HG02759 (cell line): ENCODE measurements around the gene TNFRSF13B.
"Not testable (repeated sequence)": the region's sequence is repeated elsewhere in the genome, so short reads cannot be mapped to it uniquely, and the experiment has no call there.

ENCODE experiments used
- ATAC-seq: cut with Tn5 transposase; IDR thresholded peaks from one replicate; pipeline ENCODE4 v1.9.1; 2021; ENCODE audit warnings: mild to moderate bottlenecking, moderate library complexity; ENCODE audit not compliant: unreplicated experiment

Gene TNFRSF13B

GRCh38 chr17:17007891-17008290, 36.0 kb upstream of the TNFRSF13B start:
- ATAC-seq, result not testable (repeated sequence)

GRCh38 chr17:17004997-17005614, 33.2 kb upstream of the TNFRSF13B start:
- not testable (repeated sequence) for ATAC-seq

DNA sequence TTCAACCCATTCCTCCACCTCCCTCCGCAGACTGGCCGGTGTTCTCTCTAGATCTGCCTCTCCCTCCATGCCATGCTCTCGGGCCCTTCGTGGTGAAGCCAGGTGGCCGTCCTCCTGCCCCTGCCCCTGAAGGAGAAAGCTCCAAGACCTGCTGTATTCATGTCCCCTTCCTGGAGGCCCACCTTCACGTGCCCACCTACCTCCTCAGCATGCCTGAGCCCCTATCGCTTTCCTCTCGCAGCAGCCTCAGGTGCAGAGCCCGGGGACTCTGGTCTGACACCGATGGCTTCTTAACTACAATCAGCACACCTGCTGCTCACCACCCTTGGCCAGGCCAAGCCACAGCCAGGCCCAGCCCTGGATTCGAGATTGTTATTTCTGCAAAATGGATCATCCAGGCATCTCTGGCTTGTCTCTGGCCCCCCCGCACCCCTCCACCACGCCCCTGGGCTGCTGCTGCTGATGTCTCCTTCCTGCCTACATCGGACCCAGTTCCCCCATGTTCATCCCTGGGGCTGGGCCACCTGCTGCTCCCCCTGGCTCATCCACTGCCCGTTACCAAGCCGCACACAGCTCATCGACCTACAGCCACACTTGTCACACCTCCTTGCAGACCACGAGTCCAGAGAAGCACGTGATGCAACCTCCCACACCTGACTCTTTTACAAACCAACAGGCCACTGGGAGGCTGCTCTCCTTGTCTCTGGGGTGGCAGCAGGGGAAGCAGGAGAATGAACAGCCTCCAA, 32.5 kb upstream of the TNFRSF13B start:
- no peak for ATAC-seq

DNA sequence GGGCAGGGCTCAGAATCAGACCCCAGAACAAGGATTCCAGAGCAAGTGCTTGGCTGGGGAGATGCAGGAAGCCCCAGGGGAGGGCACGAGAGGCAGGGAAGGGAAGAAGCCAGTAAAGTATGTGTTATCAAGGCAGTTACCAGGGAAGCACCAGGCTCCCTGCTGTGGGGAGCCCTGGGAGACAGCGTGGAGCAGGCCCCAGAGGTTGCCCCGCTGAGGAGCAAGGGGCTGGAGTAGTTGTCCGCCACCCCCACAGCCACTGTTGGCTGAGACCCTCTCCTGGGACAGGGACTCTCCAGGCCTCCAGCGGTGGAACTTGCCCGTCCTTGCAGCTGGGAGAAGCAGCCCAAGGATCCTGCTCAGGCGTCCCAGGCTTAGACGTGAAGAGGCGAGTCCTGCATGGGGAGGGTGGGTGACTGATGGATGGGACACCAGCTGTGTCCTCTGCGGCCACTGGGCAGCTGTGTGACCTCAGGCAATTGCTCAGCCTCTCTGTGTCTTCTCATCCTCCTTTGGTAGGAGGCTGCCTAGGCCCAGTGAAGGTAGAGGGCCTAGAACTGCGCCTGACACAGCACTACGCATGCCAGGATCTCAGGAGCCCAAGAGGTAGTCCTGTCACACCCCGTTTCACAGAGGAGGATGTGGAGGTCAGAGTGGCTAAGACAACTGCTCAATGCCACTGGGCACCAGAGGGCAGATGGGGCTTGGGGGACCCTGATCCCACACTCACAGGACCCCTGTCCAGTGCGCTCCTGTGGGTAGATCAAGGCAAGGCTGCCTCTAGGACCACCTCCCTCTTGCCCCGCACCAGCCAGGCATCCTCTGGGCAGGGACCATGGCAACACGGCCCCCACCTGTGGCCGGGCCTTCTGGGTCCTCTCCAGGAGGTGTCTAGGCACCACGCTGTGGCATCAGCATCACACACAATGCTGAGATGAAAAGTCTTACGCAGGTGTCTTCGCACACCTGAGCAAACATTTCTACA, 31.1 kb upstream of the TNFRSF13B start:
- ATAC-seq, result not testable (repeated sequence)

GRCh38 chr17:17001874-17002520, 30.1 kb upstream of the TNFRSF13B start:
- ATAC-seq, result peak; percentile 82

GRCh38 chr17:17001076-17001777, 29.3 kb upstream of the TNFRSF13B start:
- ATAC-seq, result no peak

- ATAC-seq, result no peak
Measured at GRCh38 chr17:16999931-17000625, 28.2 kb upstream of the TNFRSF13B start.

DNA sequence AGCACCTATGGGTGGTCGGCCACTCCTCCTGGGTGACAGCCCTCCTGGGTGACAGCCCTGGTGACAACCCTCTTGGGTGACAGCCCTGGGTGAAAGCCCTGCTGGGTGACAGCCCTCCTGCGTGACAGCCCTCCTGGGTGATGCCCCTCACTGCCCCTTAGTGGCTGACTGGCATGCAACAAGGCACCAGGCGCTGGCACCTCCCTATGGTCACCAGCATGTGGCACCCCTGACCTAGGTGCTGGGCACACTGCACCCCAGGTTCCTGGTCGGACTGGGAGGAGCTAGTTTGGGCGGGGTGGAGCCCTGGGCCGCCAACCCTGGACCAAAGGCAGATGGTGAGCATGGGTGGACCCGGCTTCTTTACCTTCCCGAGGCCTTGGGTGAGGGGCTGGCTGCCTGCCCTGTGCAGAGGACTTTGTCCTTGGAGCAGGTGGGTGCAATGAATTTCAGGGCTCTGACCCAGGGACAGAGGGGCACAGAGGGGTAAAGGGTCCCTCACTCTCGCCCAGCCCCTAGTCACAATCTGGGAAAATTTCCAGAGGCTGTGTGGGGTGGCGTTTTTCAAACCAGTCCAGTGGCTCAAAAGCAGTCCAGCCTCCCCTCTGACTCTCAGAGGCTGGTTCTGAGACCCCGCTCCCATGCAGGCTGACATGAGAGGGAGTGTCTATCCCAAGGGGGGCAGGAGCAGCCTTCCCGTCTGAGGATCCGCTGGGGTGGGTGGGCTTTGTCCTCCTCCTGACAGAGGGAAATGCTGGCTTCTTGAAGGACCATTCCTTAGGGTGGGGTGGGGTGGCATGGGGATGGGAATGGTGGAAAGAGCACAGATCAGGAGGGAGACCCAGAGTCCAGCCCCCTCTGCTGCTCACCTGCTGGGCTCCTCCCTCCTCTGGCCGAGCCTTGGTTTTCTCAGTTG, 25.9 kb upstream of the TNFRSF13B start:
- ATAC-seq, result peak; percentile 67

DNA sequence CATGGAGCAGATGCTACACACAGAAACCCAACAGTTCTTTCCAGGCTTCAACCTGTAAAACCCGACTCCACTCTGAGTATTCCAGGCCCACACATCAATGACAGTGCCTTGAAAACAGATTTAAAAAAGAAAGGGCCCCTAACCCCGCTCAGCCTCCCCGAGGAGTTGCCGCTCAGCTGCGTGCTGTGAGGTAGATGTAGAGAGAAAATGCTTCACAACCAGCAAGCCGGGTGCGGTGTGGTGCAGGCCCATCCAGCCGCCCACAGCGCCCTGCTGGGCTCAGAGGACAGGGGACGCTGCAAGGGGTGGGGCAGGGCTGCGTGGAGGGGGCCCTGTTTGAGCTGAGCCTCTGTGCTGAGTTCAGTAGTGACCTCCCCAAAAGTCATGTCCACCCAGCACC, 24.8 kb upstream of the TNFRSF13B start:
- not testable (repeated sequence) for ATAC-seq

DNA sequence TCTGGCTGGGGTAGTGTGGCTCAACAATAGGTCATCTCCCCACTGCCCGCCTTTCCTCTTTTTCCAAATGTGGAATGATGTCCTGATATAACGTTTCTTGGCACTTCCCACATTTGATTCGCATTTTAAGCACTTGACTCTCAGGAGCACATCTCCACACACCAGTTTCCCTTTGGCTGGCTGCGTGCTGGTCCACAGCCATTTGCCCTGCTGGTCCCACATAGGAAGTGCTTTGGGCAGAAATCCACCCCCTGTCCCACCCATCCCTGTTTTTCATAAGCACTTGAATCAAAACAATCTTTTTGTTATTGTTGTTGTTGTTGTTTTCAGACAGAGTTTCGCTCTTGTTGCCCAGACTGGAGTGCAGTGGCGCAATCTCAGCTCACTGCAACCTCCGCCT, 24.0 kb upstream of the TNFRSF13B start:
- no peak for ATAC-seq

- ATAC-seq, result no peak
Measured at GRCh38 chr17:16994631-16995030, 22.7 kb upstream of the TNFRSF13B start.

DNA sequence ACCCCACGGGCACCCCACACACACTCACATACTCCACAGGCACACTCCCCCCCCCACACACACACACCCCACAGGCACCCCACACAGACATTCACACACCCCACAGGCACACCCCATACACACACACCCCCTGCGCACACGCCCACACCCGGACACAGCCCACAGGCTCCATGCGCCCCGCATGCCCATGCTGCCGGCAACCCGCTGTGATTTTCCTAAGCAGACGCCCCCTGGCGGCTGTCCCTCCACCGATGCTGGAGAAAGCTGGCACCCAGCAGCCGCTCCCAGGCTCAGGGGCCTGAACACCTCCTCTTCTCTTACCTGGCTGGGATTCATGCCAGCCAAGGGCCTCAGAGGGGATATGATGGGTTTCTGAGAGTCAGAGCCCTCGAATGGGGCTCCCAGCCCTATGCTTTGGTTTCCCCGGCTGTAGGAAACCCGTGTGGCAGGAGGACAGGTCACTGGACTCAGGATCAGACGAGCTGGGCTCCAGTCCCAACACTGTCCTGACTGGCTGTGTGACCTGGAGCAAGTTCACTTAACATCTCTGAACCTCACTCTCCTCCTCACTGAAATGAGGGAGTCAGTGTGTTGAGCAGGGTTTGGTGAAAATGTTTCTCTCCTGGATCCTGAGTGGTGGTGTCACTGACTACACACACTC, 19.6 kb upstream of the TNFRSF13B start:
- no peak for ATAC-seq

- no peak for ATAC-seq
Measured at GRCh38 chr17:16989953-16990860, 18.3 kb upstream of the TNFRSF13B start.

DNA sequence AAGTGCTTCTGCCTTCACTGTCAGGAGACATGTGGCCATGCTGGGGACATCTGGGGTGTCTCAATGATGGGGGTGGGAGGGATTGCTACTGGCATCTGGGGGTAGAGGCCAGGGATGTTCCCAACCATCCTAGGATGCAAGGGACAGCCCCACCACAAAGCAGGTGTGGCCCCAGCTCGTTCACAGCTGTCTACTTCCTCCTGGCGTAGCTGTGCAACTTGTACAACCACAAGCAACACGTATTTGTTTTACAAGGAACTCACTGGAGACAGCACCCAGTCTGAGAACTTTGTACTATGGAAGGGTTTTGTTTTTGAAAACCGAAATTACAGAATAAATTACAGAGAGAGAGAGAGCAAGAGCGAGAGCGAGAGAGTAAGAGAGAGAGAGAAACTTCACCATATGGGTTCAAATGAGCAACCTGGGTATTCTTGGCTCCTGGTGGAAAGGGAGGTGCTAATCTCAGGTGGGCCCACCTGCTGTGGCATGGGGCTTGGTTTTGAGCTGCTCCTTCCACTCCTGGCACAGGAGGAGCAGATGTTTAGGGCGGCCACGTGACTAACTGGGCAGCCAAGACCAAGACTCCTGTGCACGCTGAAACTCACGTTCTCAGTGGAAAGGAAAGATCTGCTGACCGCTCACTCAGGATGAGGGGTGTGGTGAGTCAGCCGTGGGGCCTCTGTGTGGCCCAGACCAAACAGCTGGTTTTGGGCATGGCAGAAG, 17.5 kb upstream of the TNFRSF13B start:
- peak; percentile 31 for ATAC-seq

- ATAC-seq, result peak; percentile 2
Measured at GRCh38 chr17:16988749-16989229, 16.9 kb upstream of the TNFRSF13B start.
